Activated naive CD4-positive, alpha-beta T cell treated with anti-CD3 and anti-CD28 coated beads, Interleukin-2, amount 50 U/mL, for 24 hours (primary cell): ENCODE measurements around the gene PTPRK.

Experiments used
- H3K27ac Mint-ChIP-seq: one replicate; pipeline ENCODE4 v1.8.0; 2021; ENCODE audit warnings: mild to moderate bottlenecking, mixed read lengths
- H3K27me3 Mint-ChIP-seq: one replicate; pipeline ENCODE4 v1.8.0; 2021; ENCODE audit warnings: mixed read lengths
- H3K36me3 Mint-ChIP-seq: one replicate; pipeline ENCODE4 v1.8.0; 2021; ENCODE audit warnings: mixed read lengths
- H3K4me1 Mint-ChIP-seq: one replicate; pipeline ENCODE4 v1.8.0; 2021; ENCODE audit warnings: mixed read lengths
- H3K4me3 Mint-ChIP-seq: one replicate; pipeline ENCODE4 v1.8.0; 2021; ENCODE audit warnings: mild to moderate bottlenecking, mixed read lengths
- H3K9me3 Mint-ChIP-seq: one replicate; pipeline ENCODE4 v1.8.0; 2021; ENCODE audit warnings: mixed read lengths

Gene PTPRK

GRCh38 chr6:128410584-128410983, 109.8 kb downstream of the PTPRK start:
- no peaks in the 10 kb centered on the region for H3K4me1 Mint-ChIP-seq
- H3K27me3 Mint-ChIP-seq = no peaks in the 10 kb centered on the region
- no peaks in the 10 kb centered on the region for H3K36me3 Mint-ChIP-seq
- no peaks in the 10 kb centered on the region for H3K9me3 Mint-ChIP-seq
- H3K27ac Mint-ChIP-seq = no peak overlapping the region
- no peak overlapping the region for H3K4me3 Mint-ChIP-seq

DNA sequence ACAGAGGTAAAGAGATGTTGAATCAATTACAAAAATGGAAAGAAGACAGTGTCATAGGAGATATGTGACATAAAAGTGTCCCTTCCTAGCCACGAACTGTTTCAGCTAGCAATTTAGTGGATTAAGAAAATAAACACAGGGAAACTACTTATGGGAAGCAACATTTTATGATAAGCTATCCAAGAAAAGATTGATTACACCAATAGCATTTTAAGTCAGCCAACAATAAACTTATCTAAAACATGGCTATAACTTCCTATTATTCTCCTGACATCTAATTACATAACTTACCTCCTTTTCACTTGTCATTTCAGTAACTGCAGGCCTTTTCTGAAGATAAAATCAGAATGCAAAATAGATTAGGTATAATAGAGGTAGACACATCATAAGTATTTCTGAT, 111.4 kb downstream of the PTPRK start:
- Mint-ChIP-seq H3K9me3 (no peaks in the 10 kb centered on the region), H3K36me3 (no peaks in the 10 kb centered on the region), H3K27ac (no peak overlapping the region), H3K27me3 (no peaks in the 10 kb centered on the region), H3K4me1 (no peaks in the 10 kb centered on the region), H3K4me3 (no peak overlapping the region)

GRCh38 chr6:128406453-128406852, 113.9 kb downstream of the PTPRK start:
- Mint-ChIP-seq H3K36me3 (no peaks in the 10 kb centered on the region), H3K27ac (no peak overlapping the region), H3K4me3 (no peak overlapping the region), H3K4me1 (peaks cover 5% of the 10 kb centered on the region), H3K27me3 (no peaks in the 10 kb centered on the region), H3K9me3 (no peaks in the 10 kb centered on the region)

- Mint-ChIP-seq H3K4me3 (no peak overlapping the region), H3K36me3 (no peaks in the 10 kb centered on the region), H3K4me1 (peaks cover 5% of the 10 kb centered on the region), H3K27ac (no peak overlapping the region), H3K27me3 (no peaks in the 10 kb centered on the region), H3K9me3 (no peaks in the 10 kb centered on the region)
Measured at GRCh38 chr6:128403618-128404444, 116.6 kb downstream of the PTPRK start.

DNA sequence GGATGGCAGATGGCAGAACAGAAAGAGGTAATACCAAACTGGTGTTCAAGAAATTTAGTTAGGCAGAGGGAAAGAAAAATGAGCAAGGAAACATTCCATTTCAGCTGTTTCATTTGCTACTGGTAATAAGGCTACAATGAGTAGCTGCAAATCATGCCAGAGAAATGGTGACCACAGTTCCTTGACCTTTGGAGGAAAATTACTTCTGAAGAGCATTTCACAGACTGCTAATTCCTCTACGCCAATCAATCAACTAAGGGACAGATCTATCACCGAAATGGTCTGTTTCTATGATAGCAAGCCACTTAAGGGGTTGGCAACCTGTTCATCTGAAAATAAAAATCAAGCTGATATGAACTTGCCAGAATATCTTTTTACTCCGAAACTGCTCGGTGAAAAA, 119.5 kb downstream of the PTPRK start:
- Mint-ChIP-seq H3K27ac (no peak overlapping the region), H3K9me3 (no peaks in the 10 kb centered on the region), H3K4me3 (no peak overlapping the region), H3K27me3 (no peaks in the 10 kb centered on the region), H3K36me3 (no peaks in the 10 kb centered on the region), H3K4me1 (peaks cover 5% of the 10 kb centered on the region)

- Mint-ChIP-seq H3K36me3 (peaks cover 2% of the 10 kb centered on the region), H3K9me3 (no peaks in the 10 kb centered on the region), H3K4me3 (no peak overlapping the region), H3K27me3 (no peaks in the 10 kb centered on the region), H3K4me1 (no peaks in the 10 kb centered on the region), H3K27ac (no peak overlapping the region)
Measured at GRCh38 chr6:128397996-128398395, 122.4 kb downstream of the PTPRK start.

GRCh38 chr6:128395596-128395995, 124.8 kb downstream of the PTPRK start:
- Mint-ChIP-seq H3K27ac (no peak overlapping the region), H3K4me3 (no peak overlapping the region), H3K9me3 (no peaks in the 10 kb centered on the region), H3K36me3 (peaks cover 2% of the 10 kb centered on the region), H3K27me3 (no peaks in the 10 kb centered on the region), H3K4me1 (no peaks in the 10 kb centered on the region)

- Mint-ChIP-seq H3K4me1 (no peaks in the 10 kb centered on the region), H3K4me3 (no peak overlapping the region), H3K36me3 (peaks cover 2% of the 10 kb centered on the region), H3K27me3 (no peaks in the 10 kb centered on the region), H3K27ac (no peak overlapping the region), H3K9me3 (no peaks in the 10 kb centered on the region)
Measured at GRCh38 chr6:128395188-128395587, 125.2 kb downstream of the PTPRK start.

- Mint-ChIP-seq H3K27me3 (no peaks in the 10 kb centered on the region), H3K4me1 (no peaks in the 10 kb centered on the region), H3K4me3 (no peak overlapping the region), H3K9me3 (no peaks in the 10 kb centered on the region), H3K27ac (no peak overlapping the region), H3K36me3 (peaks cover 2% of the 10 kb centered on the region)
Measured at GRCh38 chr6:128394167-128394566, 126.2 kb downstream of the PTPRK start.

DNA sequence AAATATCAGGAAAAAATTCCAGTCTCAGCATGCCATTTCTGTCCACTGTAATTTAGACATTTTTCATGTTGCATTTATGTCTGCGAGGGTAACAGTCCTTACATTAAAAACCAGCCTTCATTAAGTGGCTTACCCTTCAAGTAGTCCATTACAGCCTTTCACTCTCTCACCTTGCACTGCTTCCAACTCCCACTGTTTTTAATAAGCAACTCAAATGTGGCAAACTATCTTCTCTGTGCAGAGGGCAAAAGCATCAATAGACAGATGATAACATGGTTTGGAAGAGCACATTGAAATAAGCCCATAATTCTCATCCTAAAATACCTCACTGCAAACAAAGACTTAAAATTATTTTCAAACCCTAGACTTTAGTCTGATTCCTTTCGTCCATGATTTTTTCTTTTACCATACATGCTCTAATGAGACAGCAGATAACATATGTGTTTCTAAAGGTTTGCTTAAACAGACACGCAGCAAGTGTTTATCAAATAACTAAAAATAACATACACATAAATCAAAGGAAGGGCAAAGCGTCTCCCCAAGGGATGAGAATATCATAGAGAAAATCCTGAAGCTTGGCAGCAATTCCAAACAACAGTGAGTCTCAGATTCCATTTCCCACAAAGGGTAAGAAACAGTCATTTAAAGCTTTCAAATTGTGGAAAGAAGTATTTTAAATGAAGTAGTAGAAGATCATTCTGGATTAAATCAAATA, 130.4 kb downstream of the PTPRK start:
- Mint-ChIP-seq H3K27ac (no peak overlapping the region), H3K9me3 (no peaks in the 10 kb centered on the region), H3K4me1 (no peaks in the 10 kb centered on the region), H3K27me3 (no peaks in the 10 kb centered on the region), H3K36me3 (no peaks in the 10 kb centered on the region), H3K4me3 (no peak overlapping the region)

DNA sequence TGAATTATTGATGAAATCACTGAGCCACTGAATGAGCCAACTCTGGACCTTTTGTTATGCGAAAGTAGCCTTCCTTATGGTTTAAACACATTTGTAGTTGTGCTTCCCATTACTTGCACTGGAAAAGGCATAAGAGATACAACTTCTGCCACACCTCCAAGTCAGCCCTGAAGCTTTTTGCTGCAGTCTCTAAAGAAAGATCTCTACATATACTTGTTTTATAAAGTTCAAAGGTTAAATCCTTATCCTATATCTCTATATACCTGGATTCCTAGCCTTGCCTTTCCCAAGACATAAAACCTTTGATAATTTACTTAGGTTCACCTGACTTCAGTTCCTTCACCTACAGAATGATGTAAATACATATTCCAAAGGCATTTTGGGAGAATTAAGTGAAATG, 132.0 kb downstream of the PTPRK start:
- Mint-ChIP-seq H3K27me3 (no peaks in the 10 kb centered on the region), H3K36me3 (no peaks in the 10 kb centered on the region), H3K4me1 (no peaks in the 10 kb centered on the region), H3K4me3 (no peak overlapping the region), H3K27ac (no peak overlapping the region), H3K9me3 (no peaks in the 10 kb centered on the region)

GRCh38 chr6:128380891-128381290, 139.5 kb downstream of the PTPRK start:
- Mint-ChIP-seq H3K4me1 (no peaks in the 10 kb centered on the region), H3K27ac (no peak overlapping the region), H3K36me3 (no peaks in the 10 kb centered on the region), H3K9me3 (peaks cover 4% of the 10 kb centered on the region), H3K27me3 (no peaks in the 10 kb centered on the region), H3K4me3 (no peak overlapping the region)

- Mint-ChIP-seq H3K9me3 (peaks cover 4% of the 10 kb centered on the region), H3K36me3 (no peaks in the 10 kb centered on the region), H3K27me3 (no peaks in the 10 kb centered on the region), H3K4me1 (no peaks in the 10 kb centered on the region), H3K27ac (no peak overlapping the region), H3K4me3 (no peak overlapping the region)
Measured at GRCh38 chr6:128379577-128379976, 140.8 kb downstream of the PTPRK start.

GRCh38 chr6:128376952-128377503, 143.4 kb downstream of the PTPRK start:
- Mint-ChIP-seq H3K36me3 (no peaks in the 10 kb centered on the region), H3K27ac (no peak overlapping the region), H3K27me3 (no peaks in the 10 kb centered on the region), H3K4me3 (no peak overlapping the region), H3K4me1 (peaks cover 4% of the 10 kb centered on the region), H3K9me3 (peaks cover 4% of the 10 kb centered on the region)

DNA sequence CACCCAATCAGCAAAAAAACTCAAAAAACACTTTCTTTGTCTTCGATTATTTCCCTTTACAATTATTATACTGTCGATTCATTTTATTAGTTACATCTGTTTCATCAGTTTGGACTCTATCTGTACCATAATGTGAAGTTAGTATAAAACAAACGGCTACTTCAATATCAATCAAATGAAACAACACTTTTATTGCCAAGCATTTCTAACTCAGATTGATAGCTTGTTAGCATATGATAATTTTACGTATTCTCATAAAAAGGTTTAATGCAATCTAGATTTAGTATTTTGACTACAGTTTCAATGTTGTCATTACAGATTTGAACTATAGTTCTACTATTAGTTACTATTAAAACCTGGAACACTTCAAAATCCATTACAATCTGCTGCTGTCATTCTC, 149.3 kb downstream of the PTPRK start:
- no peaks in the 10 kb centered on the region for H3K36me3 Mint-ChIP-seq
- H3K27ac Mint-ChIP-seq = no peak overlapping the region
- no peak overlapping the region for H3K4me3 Mint-ChIP-seq
- no peaks in the 10 kb centered on the region for H3K9me3 Mint-ChIP-seq
- H3K27me3 Mint-ChIP-seq = no peaks in the 10 kb centered on the region
- peaks cover 6% of the 10 kb centered on the region for H3K4me1 Mint-ChIP-seq

GRCh38 chr6:128370072-128370471, 150.3 kb downstream of the PTPRK start:
- no peak overlapping the region for H3K4me3 Mint-ChIP-seq
- no peaks in the 10 kb centered on the region for H3K27me3 Mint-ChIP-seq
- H3K9me3 Mint-ChIP-seq = no peaks in the 10 kb centered on the region
- no peak overlapping the region for H3K27ac Mint-ChIP-seq
- peaks cover 6% of the 10 kb centered on the region for H3K4me1 Mint-ChIP-seq
- H3K36me3 Mint-ChIP-seq = no peaks in the 10 kb centered on the region
